Kidney tubule cell (primary cell): Measurements from ENCODE around the gene CMIP.

Experiments
- DNase-seq: peaks from one replicate; pipeline ENCODE4 v3.0.0-alpha.2; 2018; ENCODE audit warnings: low spot score

The CMIP gene

GRCh38 chr16:81587626-81588160 lies 143.1 kb downstream of the CMIP start:
- no peak for DNase-seq

DNA sequence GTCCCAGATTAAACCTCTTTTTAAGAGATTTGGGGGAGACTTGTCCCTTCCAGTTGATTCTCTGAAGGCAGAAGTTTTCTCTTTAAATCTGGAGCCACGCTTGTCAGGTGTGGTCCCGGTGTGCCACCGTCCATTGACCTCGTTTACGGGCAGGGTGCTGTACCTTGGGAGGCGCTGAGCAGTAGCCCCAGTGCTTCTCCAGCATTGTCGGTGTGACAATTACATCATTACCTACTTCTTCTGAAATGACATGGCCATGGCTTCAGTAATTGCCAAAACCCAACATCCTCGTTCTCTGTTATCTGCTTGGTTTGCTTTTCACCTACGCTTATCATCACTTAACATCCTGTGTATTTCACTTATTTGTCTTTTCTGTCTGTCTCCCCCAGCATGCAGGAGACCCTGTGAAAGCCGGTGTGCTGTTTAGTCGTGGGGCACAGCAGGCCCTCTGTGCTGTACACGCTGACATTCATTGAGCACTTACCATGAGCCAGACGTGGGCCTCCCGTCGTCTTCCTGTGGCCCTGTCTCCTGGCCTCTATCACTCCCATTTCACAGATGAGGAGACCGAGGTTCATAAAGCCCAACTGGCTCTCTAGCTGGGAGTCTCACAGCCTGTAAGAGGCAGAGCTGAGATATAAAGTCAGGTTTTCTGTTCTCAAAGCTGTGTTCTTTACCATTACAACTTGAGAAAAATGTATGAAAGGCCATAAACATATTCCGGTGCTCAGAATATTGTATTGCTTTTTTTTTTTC lies 143.9 kb downstream of the CMIP start:
- DNase-seq = no peak

DNA sequence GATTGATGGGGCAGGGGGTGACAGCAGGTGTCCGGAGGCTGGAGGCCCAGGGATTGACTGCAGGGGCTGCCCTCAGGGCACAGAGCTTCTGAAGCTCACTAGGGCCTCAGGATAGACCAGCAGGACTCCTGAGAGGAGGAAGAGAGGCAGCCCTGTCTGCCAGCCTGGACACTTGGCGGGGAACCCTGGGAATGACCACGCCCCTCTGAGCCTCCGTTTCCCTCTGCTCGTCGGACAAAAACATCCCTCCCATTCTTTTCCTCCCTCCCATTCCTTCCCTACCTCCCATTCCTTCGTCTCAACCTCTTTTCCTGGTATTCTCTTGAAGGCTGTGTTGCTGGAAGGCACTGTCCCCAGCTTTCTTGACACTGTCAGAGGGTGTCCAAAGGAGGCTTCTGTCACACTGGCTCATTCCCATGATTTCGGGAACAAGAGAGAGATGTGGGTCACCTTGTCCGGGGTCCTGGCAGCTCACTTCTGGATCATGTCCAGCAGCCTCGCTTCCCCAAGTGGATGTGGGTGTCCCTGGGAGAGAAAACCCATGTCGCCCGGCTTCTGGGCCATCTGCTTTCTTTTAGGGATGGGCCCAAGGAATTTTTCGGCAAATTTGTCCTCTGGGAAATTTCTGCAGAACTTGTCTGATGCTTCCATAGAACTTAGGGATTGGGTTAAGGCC lies 145.5 kb downstream of the CMIP start:
- DNase-seq = no peak

DNA sequence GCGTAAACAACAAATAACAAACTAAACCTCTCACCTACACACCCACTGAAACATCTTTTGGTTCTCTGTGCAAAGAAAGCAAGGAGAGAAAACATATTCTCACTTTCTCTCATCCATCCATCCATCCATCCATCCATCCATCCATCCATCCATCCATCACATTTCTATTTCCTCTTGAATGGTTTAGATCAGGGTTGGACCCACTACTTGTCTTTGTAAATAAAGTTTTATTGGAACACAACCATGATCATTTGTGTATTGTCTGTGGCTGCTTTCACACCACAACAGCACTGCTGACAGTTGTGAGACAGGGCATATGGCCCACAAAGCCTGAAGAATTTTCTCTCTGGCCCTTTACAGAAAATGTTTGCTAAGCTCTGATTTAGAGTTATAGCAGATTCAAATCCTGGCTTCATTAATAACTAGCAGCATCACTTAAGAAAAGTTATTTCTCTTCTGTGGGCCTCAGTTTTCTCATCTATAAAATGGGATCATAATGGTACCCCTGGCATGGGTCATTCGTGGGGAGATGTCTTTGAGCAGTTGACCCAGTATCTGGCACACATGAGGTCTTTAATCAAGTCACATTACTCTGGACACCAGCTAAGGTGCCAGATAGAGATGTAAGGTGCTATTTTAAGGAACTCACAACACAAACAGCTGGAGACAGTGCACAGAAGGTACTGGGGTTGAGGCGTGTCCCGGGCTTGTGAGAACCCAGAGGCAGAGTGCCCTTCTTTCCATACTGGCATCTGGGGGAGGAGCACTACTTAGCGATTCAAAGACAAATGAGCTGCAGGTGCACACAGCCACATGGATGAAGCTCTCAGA lies 146.3 kb downstream of the CMIP start:
- no peak for DNase-seq

- no peak for DNase-seq
These were observed 146.9 kb downstream of the CMIP start for GRCh38 chr16:81591545-81591870.

GRCh38 chr16:81592353-81592866 lies 147.8 kb downstream of the CMIP start:
- no peak for DNase-seq

- DNase-seq = no peak
These were observed 148.9 kb downstream of the CMIP start for GRCh38 chr16:81593481-81593880.

DNA sequence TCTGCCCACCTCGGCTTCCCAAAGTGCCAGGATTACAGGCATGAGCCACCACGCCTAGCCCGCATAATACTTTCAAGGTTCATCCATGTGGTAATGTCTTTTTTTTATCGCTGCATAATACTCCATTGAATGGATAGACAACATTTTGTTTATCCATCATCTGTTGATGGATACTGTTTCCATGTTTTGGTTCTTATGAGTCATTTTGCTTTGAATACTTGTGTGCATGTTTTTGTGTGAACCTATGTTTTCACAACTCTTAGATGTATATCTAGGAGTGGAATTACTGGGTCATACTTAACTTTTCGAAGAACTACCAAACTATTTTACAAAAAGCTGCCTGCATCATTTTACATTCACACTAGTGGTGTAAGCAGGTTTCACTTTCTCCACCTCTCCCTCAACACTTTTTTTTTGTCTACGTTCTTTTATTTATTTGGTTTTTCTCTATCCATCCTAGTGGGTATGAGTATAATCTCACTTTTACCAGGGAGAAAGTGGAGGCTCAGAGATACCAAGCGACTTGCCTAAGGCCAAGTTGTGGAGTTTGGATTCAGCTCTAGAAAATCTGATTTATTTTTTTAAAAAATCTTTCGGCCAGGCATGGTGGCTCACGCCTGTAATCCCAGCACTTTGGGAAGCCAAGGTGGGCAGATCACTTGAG lies 151.2 kb downstream of the CMIP start:
- no peak for DNase-seq

- no peak for DNase-seq
These were observed 152.6 kb downstream of the CMIP start for GRCh38 chr16:81597079-81597658.

DNA sequence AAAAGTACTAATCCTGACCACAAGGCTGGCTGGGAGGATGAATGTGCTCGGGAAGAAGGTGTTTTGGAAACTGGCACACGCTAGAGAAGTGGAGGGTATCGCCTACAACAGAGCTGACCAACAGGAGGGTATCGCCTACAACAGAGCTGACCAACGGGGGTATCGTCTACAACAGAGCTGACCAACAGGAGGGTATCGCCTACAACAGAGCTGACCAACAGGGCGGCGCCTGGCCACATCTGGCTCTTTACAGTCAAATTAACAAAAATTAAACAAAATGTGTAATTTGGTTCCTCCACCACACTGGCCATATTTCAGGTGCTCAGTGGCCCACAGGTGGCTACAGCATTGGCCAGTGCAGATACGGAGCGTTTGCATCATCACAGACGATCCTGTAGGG lies 153.5 kb downstream of the CMIP start:
- no peak for DNase-seq

DNA sequence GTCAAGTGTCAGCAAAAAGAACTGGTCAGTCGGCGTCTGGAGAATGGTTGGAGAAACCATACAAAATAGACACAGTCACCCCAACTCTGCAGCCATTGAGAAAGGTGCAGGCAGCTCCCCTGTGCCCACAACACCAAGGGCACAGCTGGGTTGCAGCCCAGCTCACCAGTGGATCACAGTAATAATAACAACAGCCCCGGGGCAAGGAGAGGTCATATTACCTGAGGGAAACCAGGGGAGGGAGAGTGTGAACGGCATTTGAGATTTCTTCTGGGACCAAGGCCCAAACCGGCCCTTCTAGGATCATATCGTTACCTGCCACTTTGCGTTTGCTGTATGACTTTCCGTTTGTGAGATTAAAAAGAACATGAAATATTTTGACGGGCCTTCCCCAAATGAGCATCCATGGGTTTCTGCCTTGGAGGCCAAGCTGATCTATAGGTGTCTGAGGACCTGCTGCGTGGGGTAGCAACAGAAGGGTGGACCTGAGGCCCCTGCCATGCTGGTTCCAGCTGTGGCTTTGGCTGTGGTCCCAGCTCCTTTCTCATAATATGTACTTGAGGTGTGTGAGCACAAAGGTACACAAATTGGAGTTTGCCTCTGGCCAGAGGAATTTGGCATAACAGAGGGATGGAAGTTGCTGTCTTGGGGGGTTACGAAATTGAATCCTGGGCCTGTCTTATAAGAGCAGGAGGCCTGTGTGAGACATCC lies 154.6 kb downstream of the CMIP start:
- DNase-seq = no peak

- peak; percentile 90 for DNase-seq
These were observed 155.7 kb downstream of the CMIP start for GRCh38 chr16:81600275-81600674.

DNA sequence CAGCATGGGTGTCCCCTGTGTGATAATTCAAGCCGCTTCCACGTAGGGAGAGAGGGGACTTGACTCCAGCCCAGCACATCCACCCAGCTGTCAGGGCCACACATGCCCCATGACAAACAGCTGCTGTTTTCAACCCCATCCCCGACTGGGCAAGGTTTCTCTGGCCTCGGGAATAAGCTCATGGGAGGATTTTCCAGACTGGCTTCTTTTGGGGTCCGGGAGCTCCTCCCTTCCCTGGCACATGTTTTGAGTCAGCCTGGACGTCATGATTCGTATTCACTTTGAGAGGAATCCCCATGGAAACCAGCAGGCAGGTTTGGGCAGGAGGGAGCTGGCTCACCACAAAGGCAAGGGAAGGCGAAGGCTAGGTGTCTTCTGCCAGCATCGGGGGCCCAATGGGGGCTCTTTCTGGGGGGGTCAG lies 156.4 kb downstream of the CMIP start:
- peak; percentile 64 for DNase-seq

- DNase-seq = no peak
These were observed 157.1 kb downstream of the CMIP start for GRCh38 chr16:81601601-81602255.

DNA sequence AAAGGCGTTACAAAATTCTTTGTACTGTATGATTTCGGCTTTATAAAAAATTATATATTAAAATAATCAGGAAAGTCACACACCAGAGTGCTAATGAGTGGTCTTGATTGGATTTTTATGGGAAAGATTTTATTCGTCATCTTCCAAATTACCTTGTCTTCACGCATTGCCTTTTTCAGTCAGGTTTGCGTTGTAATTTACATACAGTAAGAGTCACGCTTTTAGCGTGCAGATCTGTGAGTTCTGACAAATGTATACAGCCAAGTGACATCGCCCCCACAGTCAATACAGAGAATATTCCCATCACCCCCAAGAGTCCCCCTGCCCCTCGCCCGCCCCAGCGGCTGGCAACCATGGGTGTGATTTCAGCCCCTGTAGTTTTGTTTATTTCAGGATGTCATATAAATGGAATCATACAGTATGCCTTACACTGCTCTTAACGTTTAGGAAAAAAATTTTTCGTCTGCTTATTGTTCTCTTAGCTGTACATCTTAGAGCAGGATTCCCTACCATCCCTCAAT lies 157.7 kb downstream of the CMIP start:
- no peak for DNase-seq

DNA sequence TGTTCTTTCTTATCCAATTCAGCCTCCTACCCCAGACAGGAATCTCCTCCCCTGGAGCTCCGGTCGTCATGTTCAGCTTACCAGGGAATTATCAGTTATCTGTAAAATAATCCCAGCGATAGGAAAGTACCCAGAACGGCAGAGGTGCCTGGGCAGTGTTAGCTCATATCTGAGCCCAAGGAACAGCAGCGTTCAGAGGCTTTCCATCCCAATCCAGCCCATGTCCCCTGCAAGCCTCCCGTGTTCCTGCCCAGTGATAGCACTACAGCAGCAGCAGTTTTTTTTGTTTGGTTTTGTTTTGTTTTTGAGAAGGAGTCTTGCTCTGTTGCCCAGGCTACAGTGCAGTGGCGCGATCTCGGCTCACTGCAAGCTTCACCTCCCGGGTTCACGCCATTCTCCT lies 158.2 kb downstream of the CMIP start:
- no peak for DNase-seq

- DNase-seq = peak; percentile 63
These were observed 160.4 kb downstream of the CMIP start for GRCh38 chr16:81604960-81605383.

- DNase-seq = no peak
These were observed 161.4 kb downstream of the CMIP start for GRCh38 chr16:81606039-81606438.

DNA sequence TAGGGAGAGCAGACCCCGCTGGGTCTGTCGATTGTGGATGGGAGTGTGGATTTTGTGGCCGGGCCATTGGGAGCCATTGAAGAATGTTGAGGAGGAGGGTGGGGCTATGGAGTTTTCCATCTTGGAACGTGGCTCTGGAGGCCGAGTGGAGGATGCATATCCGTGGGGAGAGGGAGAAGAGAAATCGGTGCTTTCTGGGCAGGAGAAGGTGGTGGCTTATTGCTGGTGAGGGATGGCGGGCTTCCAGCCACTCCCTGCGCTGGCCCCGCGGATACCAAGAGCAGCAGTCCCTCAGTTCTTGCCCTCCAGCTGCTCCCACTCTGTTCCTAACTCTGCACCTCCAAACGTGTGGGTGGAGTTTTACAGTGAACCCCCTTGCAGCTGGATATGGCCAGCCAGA lies 162.4 kb downstream of the CMIP start:
- no peak for DNase-seq
